Measurements from ENCODE around the gene CLEC1A. TPM values are rescaled to one million over a fixed set of nuclear protein-coding genes. Genes with fewer than 3 reads are reported as not detected.

Gene CLEC1A
- polyA plus RNA-seq, 1 of the 3 experiments (the other 2 are of a cell fraction): not detected

- WGBS (ENCODE audit: low lambda C conversion rate): 4% methylated on average over 7 of the region's 7 CpGs
- POLR2A ChIA-PET: no interaction called here
- Histone ChIP-seq H3K4me3 (ENCODE audit: low read depth in 2 of 2, low read length in 1 of 2) (no peak overlapping the region), H3K9ac (no peak overlapping the region), H3K79me2 (ENCODE audit: insufficient read depth) (no peaks in the 10 kb centered on the region), H2AFZ (ENCODE audit: low read depth) (no peak overlapping the region), H3K27me3 (ENCODE audit: insufficient read depth) (no peaks in the 10 kb centered on the region; the same call in 1 of the 2 replicates), H3F3A (replicated peaks; ENCODE audit: insufficient read depth) (no peaks in the 10 kb centered on the region), H3K4me1 (ENCODE audit: control insufficient read depth in 1 of 2, insufficient read depth in 2 of 2, low read depth in 1 of 2, low read length in 1 of 2) (no peaks in the 10 kb centered on the region), H4K20me1 (ENCODE audit: insufficient read depth) (no peaks in the 10 kb centered on the region), H3K27ac (ENCODE audit: low read depth in 2 of 2, low read length in 1 of 2) (no peak overlapping the region), H3K4me2 (no peak overlapping the region), H3K9me2 (peaks cover 3% of the 10 kb centered on the region; the same call in 1 of the 2 replicates), H3K36me3 (replicated peaks in 1 of 2; ENCODE audit: control insufficient read depth in 1 of 2, insufficient read depth in 2 of 2, low read length in 1 of 2) (no peaks in the 10 kb centered on the region), H3K9me3 (no peaks in the 10 kb centered on the region)
- CTCF ChIA-PET: no interaction called here
- TF ChIP-seq FOSL2 (IDR thresholded peaks at IDR 0.05; ENCODE audit: borderline replicate concordance, low read depth): no peak
- TF ChIP-seq USF1 (IDR thresholded peaks at IDR 0.05; ENCODE audit: borderline replicate concordance, low read depth): no peak
- no peak for TF ChIP-seq RAD21 (IDR thresholded peaks at IDR 0.05; ENCODE audit: low read length)
- no peak for TF ChIP-seq RCOR1 (IDR thresholded peaks at IDR 0.05; ENCODE audit: low read length)
- no peak for TF ChIP-seq PBX3 (IDR thresholded peaks at IDR 0.05)
- no peak for TF ChIP-seq TCF12 (IDR thresholded peaks at IDR 0.05)
- no peak for TF ChIP-seq CHD2 (IDR thresholded peaks at IDR 0.05; ENCODE audit: low read length, partially characterized antibody)
- no peak for TF ChIP-seq RXRA (IDR thresholded peaks at IDR 0.05; ENCODE audit: borderline replicate concordance, low read depth)
- TF ChIP-seq NRF1 (IDR thresholded peaks at IDR 0.05; ENCODE audit: low read depth, low read length): no peak
- TF ChIP-seq CTCF (IDR thresholded peaks at IDR 0.05): no peak
- no peak for DNase-seq
These were observed 46.4 kb downstream of the CLEC1A start for GRCh38 chr12:10052193-10052913.

- WGBS (ENCODE audit: low lambda C conversion rate): 9% methylated on average over 3 of the region's 3 CpGs
- CTCF ChIA-PET: no interaction called here
- Histone ChIP-seq H3K36me3 (replicated peaks in 1 of 2; ENCODE audit: control insufficient read depth in 1 of 2, insufficient read depth in 2 of 2, low read length in 1 of 2) (no peaks in the 10 kb centered on the region), H3K9me3 (no peaks in the 10 kb centered on the region), H3K27me3 (ENCODE audit: insufficient read depth) (no peaks in the 10 kb centered on the region; the same call in 1 of the 2 replicates), H3K4me2 (no peak overlapping the region), H3K9ac (no peak overlapping the region), H3F3A (replicated peaks; ENCODE audit: insufficient read depth) (no peaks in the 10 kb centered on the region), H4K20me1 (ENCODE audit: insufficient read depth) (no peaks in the 10 kb centered on the region), H3K79me2 (ENCODE audit: insufficient read depth) (no peaks in the 10 kb centered on the region), H3K27ac (ENCODE audit: low read depth in 2 of 2, low read length in 1 of 2) (no peak overlapping the region), H2AFZ (ENCODE audit: low read depth) (no peak overlapping the region), H3K9me2 (no peaks in the 10 kb centered on the region), H3K4me1 (ENCODE audit: control insufficient read depth in 1 of 2, insufficient read depth in 2 of 2, low read depth in 1 of 2, low read length in 1 of 2) (no peaks in the 10 kb centered on the region), H3K4me3 (ENCODE audit: low read depth in 2 of 2, low read length in 1 of 2) (no peak overlapping the region)
- TF ChIP-seq JUND (IDR thresholded peaks at IDR 0.05) (no peak), RFX5 (IDR thresholded peaks at IDR 0.05; ENCODE audit: low read length) (no peak), POLR2AphosphoS5 (IDR thresholded peaks at IDR 0.05; ENCODE audit: low read depth, low read length) (no peak), RAD21 (IDR thresholded peaks at IDR 0.05; ENCODE audit: low read length) (no peak), REST (IDR thresholded peaks at IDR 0.05; ENCODE audit: low read depth, low read length) (no peak), MXI1 (IDR thresholded peaks at IDR 0.05; ENCODE audit: low read depth, low read length) (no peak), CTCF (IDR thresholded peaks at IDR 0.05) (no peak), MEF2A (IDR thresholded peaks at IDR 0.05; ENCODE audit: borderline replicate concordance, low read depth) (no peak), RXRA (IDR thresholded peaks at IDR 0.05; ENCODE audit: borderline replicate concordance, low read depth) (no peak), ELF1 (IDR thresholded peaks at IDR 0.05) (no peak), FOXM1 (IDR thresholded peaks at IDR 0.05; ENCODE audit: low read depth) (no peak), NRF1 (IDR thresholded peaks at IDR 0.05; ENCODE audit: low read depth, low read length) (no peak), GABPA (IDR thresholded peaks at IDR 0.05; ENCODE audit: low read depth) (no peak)
- no peak for DNase-seq
- POLR2A ChIA-PET: no interaction called here
These were observed 50.3 kb downstream of the CLEC1A start for GRCh38 chr12:10048526-10048925.
